HL-60 (cell line): ENCODE results near the gene SAMD10.

Experiments
- CTCF ChIP-seq: IDR thresholded peaks from one replicate; pipeline ENCODE4 v1.5.1; 2011; ENCODE audit warnings: low read length, control low read depth, inconsistent platforms; ENCODE audit not compliant: insufficient read depth
- GABPA ChIP-seq: IDR thresholded peaks from 2 replicates; pipeline ENCODE4 v1.6.1; 2012; ENCODE audit warnings: low read depth
- POLR2AphosphoS5 ChIP-seq: IDR thresholded peaks from 2 replicates; pipeline ENCODE4 v1.6.1; 2012; ENCODE audit warnings: low read depth
- REST ChIP-seq: IDR thresholded peaks from 2 replicates; pipeline ENCODE4 v1.6.1; 2012; ENCODE audit warnings: low read depth; ENCODE audit not compliant: insufficient replicate concordance
- SPI1 ChIP-seq: IDR thresholded peaks from 2 replicates; pipeline ENCODE4 v1.6.1; 2012; ENCODE audit warnings: low read depth, mild to moderate bottlenecking, borderline replicate concordance

- TF ChIP-seq CTCF (no peak), POLR2AphosphoS5 (no peak), SPI1 (no peak), REST (no peak), GABPA (no peak)
Measured at GRCh38 chr20:63966172-63966943, 13.1 kb downstream of the SAMD10 start.
